Measurements from ENCODE around the gene EDDM3A. TPM values are rescaled to one million over a fixed set of nuclear protein-coding genes. Genes with fewer than 3 reads are reported as not detected.
"Not testable (repeated sequence)": the region's sequence is repeated elsewhere in the genome, so short reads cannot be mapped to it uniquely, and the experiment has no call there.

EDDM3A gene
- total RNA-seq, 1 experiment from 2014 or later = not detected

DNA sequence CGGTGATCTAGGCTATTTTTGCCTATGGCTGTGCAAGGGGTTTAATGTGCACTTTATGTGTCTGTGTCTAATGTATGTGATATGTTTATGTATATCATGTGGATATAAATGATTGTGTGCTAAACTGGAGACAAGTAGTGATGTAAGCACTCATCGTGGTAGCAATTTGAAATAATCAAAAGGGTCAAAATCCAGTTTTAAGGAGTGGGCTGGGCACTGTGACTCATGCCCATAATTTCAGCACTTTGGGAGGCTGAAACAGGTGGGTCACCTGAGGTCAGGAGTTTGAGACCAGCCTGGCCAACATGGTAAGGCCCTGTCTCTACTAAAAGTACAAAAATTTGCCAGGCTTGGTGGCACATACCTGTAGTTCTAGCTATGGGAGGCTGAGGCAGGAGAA, 2.8 kb downstream of the EDDM3A start:
- H3K27me3 ChIP-seq (replicated peaks) = no peaks in the 10 kb centered on the region
- no peaks in the 10 kb centered on the region for H3K9me3 ChIP-seq (replicated peaks)
- H3K36me3 ChIP-seq = no peaks in the 10 kb centered on the region
- H3K4me1 ChIP-seq (replicated peaks) = no peaks in the 10 kb centered on the region
- H3K4me3 ChIP-seq = no peak overlapping the region
- DNase-seq (ENCODE audit: low read depth in 1 of 2, low spot score in 2 of 2) = no peak
- no peak overlapping the region for H3K27ac ChIP-seq

DNA sequence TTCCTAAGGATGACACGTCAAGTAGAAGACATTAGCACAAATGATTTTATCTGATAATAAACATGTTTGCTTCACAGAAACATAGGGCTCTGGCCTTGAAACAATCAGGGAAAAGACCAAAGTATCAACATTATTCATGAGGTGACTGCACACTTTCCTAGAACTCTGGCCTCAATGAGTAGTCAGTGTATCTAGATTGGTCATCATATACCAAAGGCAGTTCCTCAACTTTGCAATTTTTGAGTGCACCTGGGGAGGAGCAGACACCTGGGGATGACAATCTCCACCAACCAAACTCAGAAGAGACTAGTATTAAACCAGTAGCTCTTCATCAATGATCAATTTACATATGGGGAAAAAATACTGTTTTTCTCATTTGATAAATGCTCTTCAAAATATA, 4.5 kb downstream of the EDDM3A start:
- H3K27me3 ChIP-seq (replicated peaks) = no peaks in the 10 kb centered on the region
- no peak for DNase-seq (ENCODE audit: low read depth in 1 of 2, low spot score in 2 of 2)
- H3K9me3 ChIP-seq (replicated peaks) = no peaks in the 10 kb centered on the region
- H3K36me3 ChIP-seq = no peaks in the 10 kb centered on the region
- no peaks in the 10 kb centered on the region for H3K4me1 ChIP-seq (replicated peaks)
- H3K27ac ChIP-seq = no peak overlapping the region
- H3K4me3 ChIP-seq = no peak overlapping the region

DNA sequence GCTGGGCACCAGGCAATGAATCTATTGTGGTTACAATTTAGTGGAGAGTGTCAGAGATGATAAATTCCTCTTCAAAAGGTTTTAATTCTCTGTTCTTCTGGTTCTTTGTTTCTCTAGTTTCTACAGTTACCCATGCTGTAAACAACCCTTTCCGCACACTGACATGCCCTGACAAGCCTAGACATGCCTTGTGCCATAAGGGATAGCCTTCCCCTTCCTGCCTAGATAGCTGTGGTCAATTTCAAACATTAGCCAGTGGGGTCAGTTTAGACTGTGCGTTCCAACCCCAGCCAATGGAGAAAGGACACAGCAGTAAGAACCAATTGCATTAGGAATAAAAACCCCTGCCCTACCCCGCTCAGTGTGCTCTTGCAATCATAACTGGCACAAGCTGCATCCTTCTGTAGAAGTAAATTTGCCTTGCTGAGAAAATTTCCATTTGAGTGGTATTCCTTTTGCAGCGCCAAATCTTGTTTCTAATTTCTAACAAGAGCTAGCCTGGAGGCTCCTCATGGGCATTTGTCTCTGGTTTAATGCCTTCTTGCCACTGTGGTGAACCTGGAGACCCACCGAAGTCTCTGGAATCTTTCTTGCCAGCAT, 6.4 kb downstream of the EDDM3A start:
- Histone ChIP-seq H3K27ac (no peak overlapping the region), H3K9me3 (replicated peaks) (no peaks in the 10 kb centered on the region), H3K36me3 (no peaks in the 10 kb centered on the region), H3K27me3 (replicated peaks) (no peaks in the 10 kb centered on the region), H3K4me3 (no peak overlapping the region), H3K4me1 (replicated peaks) (no peaks in the 10 kb centered on the region)
- DNase-seq (ENCODE audit: low read depth in 1 of 2, low spot score in 2 of 2) = no peak

DNA sequence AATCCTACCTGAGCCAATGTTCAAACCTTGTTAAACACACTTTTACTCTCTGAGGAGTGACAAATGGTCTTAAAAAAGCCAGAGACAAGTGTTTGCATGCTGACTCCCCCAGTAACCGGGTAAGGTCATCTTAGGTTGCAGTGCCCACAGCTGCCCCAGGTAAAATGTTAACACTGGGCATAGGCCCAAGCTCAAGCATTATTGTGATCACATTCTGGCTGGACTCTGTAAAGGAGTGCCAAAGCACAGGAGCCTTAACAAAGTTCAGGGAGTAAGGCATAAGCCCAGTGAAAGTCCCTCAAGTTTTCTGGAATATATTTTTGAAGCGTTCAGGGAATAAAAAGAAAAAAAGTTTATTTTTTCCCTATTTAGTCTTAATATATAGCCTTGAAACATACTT, 8.6 kb downstream of the EDDM3A start:
- H3K27me3 ChIP-seq (replicated peaks) = no peaks in the 10 kb centered on the region
- no peak for DNase-seq (ENCODE audit: low read depth in 1 of 2, low spot score in 2 of 2)
- H3K9me3 ChIP-seq (replicated peaks) = no peaks in the 10 kb centered on the region
- no peaks in the 10 kb centered on the region for H3K36me3 ChIP-seq
- no peak overlapping the region for H3K27ac ChIP-seq
- H3K4me3 ChIP-seq = no peak overlapping the region
- no peaks in the 10 kb centered on the region for H3K4me1 ChIP-seq (replicated peaks)

DNA sequence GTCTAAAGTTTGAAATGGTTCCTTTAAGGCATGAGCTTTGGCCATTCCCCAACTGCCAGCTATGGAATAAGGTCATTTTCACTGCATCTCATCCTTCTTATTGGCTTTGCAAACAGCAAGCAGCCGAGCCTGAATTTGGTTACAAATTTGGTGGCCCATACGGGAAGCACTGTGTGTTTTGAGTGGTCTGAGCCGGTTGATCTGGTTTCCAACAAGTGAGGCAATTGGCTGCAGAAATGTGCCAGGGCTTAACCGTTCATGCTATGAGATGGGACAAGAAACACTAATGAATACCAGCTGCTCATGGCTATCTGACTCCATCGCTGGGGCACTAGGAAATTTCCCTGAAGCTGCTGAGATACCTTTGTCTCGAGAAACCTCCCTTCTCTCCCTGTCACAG, 9.3 kb downstream of the EDDM3A start:
- H3K9me3 ChIP-seq (replicated peaks) = no peaks in the 10 kb centered on the region
- H3K4me3 ChIP-seq = no peak overlapping the region
- no peak for DNase-seq (ENCODE audit: low read depth in 1 of 2, low spot score in 2 of 2)
- no peaks in the 10 kb centered on the region for H3K36me3 ChIP-seq
- no peak overlapping the region for H3K27ac ChIP-seq
- no peaks in the 10 kb centered on the region for H3K27me3 ChIP-seq (replicated peaks)
- H3K4me1 ChIP-seq (replicated peaks) = no peaks in the 10 kb centered on the region

DNA sequence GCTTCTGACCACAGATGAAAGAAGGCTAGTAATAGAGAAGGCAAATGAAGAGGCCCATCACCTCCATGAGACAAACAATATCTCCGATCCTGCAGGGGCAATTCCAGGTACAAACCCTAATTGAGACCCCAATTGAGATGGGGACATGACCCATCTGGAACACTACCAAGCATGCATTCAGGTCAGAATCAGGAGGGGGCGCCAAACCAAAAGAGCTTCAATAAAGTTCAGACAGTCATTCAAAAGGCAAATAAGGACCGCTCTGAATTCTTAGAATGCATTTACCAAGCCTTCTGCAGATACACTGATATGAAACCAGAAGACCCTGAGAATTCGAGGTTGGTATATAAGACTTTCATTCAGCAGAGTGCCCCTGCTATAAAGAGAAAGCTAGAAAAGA, 12.3 kb downstream of the EDDM3A start:
- H3K4me1 ChIP-seq (replicated peaks) = no peaks in the 10 kb centered on the region
- H3K36me3 ChIP-seq = no peaks in the 10 kb centered on the region
- no peak for DNase-seq (ENCODE audit: low read depth in 1 of 2, low spot score in 2 of 2)
- no peaks in the 10 kb centered on the region for H3K9me3 ChIP-seq (replicated peaks)
- H3K4me3 ChIP-seq = no peak overlapping the region
- H3K27me3 ChIP-seq (replicated peaks) = no peaks in the 10 kb centered on the region
- H3K27ac ChIP-seq = no peak overlapping the region

DNA sequence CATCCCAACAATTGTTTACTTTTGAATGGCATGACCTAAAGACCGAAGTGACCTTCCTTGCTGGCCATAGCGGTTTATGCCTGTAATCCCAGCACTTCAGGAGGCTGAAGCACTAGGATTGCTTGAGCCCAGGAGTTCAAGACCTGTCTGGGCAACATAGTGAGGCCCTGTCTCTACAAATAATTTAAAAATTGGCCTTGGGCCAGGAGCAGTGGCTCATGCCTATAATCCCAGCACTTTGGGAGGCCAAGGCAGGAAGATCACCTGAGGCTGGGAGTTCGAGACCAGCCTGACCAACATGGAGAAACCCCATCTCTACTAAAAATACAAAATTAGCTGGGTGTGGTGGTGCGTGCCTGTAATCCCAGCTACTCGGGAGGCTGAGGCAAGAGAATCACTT, 13.8 kb downstream of the EDDM3A start:
- DNase-seq (ENCODE audit: low read depth in 1 of 2, low spot score in 2 of 2); H3K4me3 ChIP-seq; H3K4me1 ChIP-seq (replicated peaks); H3K27me3 ChIP-seq (replicated peaks); H3K27ac ChIP-seq; H3K9me3 ChIP-seq (replicated peaks); H3K36me3 ChIP-seq: not testable (repeated sequence)

DNA sequence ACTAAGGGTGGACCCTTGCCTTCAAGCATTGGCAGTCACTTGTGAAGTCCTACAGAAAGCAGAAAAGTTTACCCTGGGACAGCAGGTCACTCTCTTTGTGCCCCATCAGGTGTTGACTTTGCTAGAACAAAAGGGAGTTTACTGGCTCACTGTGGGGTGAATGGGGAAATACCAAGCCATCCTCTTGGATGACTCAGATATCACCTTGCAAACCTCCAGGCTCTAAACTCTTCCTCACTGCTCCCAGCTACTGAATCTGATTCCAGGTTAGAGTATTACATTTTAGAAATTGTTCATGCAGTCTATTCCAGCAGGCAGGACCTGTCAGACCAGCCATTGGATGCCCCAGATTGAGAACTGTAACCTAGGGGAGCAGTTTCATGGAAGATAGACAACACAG, 15.3 kb downstream of the EDDM3A start:
- H3K36me3 ChIP-seq = no peaks in the 10 kb centered on the region
- no peaks in the 10 kb centered on the region for H3K4me1 ChIP-seq (replicated peaks)
- H3K9me3 ChIP-seq (replicated peaks) = no peaks in the 10 kb centered on the region
- H3K27ac ChIP-seq = no peak overlapping the region
- H3K27me3 ChIP-seq (replicated peaks) = no peaks in the 10 kb centered on the region
- DNase-seq (ENCODE audit: low read depth in 1 of 2, low spot score in 2 of 2) = no peak
- no peak overlapping the region for H3K4me3 ChIP-seq

DNA sequence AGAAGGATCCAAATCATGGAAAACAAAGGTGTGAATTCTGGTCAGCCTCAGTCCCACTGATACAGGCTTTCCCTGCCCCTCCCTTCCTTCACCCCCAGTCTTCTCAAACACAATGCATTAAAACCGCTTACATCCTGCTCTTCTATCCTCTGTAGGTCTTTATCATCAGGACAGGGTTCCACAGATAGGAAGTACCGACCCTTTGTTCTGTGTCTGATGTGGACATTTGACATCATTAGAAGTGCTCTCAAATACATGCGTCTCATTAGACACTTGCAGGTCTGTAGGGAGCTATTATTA, 22.9 kb downstream of the EDDM3A start:
- Histone ChIP-seq H3K27me3 (replicated peaks) (no peaks in the 10 kb centered on the region; the same call in none of the 2 replicates), H3K27ac (no peak overlapping the region), H3K4me1 (replicated peaks) (no peaks in the 10 kb centered on the region), H3K36me3 (no peaks in the 10 kb centered on the region), H3K4me3 (no peak overlapping the region), H3K9me3 (replicated peaks) (no peaks in the 10 kb centered on the region)
- DNase-seq (ENCODE audit: low read depth in 1 of 2, low spot score in 2 of 2) = no peak

DNA sequence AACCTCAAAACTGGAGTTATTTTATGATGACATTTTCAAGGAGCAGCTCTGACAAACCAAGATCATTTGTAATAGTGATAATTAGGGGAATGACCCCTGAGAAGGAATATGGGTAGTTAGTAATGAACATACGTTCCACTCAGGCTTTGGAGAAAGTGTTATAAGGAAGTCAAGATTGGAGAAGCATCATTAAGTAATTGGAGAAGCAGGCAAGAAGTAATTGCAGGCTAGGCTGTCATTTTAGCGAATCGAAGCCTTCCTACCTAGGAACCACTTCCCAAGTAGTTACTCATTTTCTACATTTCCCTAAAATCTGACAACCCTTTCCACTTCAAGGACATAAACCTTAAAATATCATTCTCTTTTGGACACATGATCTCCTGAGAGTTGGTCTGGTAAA, 23.7 kb downstream of the EDDM3A start:
- Histone ChIP-seq H3K4me1 (replicated peaks) (no peaks in the 10 kb centered on the region), H3K36me3 (no peaks in the 10 kb centered on the region), H3K27ac (no peak overlapping the region)

DNA sequence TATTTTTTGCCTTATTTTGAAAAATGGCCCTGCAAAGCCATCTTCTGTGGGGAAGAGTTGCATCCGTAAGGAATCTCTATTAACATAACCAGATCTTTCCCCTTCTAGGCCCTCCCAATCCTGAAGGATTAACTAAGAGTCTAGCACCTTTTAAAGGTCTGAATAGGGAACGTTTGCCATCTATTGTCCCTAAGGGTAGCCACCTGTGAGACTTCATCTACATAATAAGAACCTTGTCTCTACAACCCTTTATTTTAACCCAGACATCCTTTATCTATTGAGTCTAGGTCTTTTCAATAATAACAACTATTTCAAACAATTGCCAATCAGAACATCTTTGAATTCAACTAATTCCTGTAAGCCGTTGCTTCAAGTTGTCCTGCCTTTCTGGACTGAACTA, 27.0 kb downstream of the EDDM3A start:
- no peak for DNase-seq (ENCODE audit: low read depth in 1 of 2, low spot score in 2 of 2)
- Histone ChIP-seq H3K36me3 (no peaks in the 10 kb centered on the region), H3K9me3 (replicated peaks) (no peaks in the 10 kb centered on the region), H3K27ac (no peak overlapping the region), H3K4me1 (replicated peaks) (no peaks in the 10 kb centered on the region), H3K27me3 (replicated peaks) (no peaks in the 10 kb centered on the region; the same call in 1 of the 2 replicates), H3K4me3 (no peak overlapping the region)

More for the DNA sequence above, 23.7 kb downstream of the EDDM3A start:
- H3K4me3 ChIP-seq = no peak overlapping the region
- no peak for DNase-seq (ENCODE audit: low read depth in 1 of 2, low spot score in 2 of 2)
- H3K27me3 ChIP-seq (replicated peaks) = no peaks in the 10 kb centered on the region; the same call in none of the 2 replicates
- no peaks in the 10 kb centered on the region for H3K9me3 ChIP-seq (replicated peaks)

DNA sequence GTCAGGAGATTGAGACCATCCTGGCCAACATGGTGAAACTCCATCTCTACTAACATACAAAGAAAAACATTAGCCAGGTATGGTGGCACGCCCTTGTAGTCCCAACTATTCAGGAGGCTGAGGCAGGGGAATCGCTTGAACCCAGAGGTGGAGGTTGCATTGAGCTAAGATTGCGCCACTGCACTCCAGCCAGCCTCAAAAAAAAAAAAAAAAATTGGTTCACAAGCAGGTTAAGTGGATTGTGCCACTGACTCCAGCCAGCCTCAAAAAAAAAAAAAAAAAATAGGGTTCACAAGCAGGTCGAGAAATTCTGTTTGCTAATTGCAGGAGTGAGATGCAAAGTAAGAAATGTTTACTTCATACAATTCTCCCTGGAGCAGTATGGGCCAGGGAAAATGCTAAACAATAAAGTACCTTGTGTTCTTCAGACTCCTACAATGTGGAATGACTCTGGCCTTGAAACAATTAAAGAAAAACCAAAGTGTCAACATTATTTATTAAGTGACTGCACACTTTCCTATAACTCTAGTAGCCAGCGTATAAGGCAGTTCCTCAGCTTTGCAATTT, 28.7 kb downstream of the EDDM3A start:
- no peak overlapping the region for H3K27ac ChIP-seq
- DNase-seq (ENCODE audit: low read depth in 1 of 2, low spot score in 2 of 2) = no peak
- H3K27me3 ChIP-seq (replicated peaks) = no peaks in the 10 kb centered on the region; the same call in 1 of the 2 replicates
- H3K9me3 ChIP-seq (replicated peaks) = no peaks in the 10 kb centered on the region
- H3K4me1 ChIP-seq (replicated peaks) = no peaks in the 10 kb centered on the region
- no peak overlapping the region for H3K4me3 ChIP-seq
- no peaks in the 10 kb centered on the region for H3K36me3 ChIP-seq

DNA sequence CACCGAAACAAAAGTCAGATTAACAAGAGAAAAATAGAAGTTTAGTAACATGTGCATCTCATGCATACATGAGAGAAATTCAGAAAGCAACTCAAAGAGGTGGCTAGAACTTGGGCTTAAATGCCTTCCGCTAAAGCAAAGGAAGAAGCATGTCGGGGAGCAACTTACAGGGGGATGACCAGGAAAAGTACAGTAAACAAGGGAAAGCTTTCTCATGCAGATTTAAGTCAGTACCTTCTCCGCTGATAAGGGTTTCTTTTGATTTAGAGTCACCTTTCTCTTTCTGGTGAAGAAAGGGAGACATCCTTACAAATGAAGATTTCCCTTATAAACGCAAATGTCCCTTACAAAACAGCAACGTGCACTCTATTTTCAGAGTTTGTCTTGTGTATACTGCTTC, 29.4 kb downstream of the EDDM3A start:
- no peaks in the 10 kb centered on the region for H3K9me3 ChIP-seq (replicated peaks)
- H3K27me3 ChIP-seq (replicated peaks) = no peaks in the 10 kb centered on the region; the same call in 1 of the 2 replicates
- no peak overlapping the region for H3K27ac ChIP-seq
- no peaks in the 10 kb centered on the region for H3K36me3 ChIP-seq
- H3K4me3 ChIP-seq = no peak overlapping the region
- no peaks in the 10 kb centered on the region for H3K4me1 ChIP-seq (replicated peaks)
- DNase-seq (ENCODE audit: low read depth in 1 of 2, low spot score in 2 of 2) = no peak

DNA sequence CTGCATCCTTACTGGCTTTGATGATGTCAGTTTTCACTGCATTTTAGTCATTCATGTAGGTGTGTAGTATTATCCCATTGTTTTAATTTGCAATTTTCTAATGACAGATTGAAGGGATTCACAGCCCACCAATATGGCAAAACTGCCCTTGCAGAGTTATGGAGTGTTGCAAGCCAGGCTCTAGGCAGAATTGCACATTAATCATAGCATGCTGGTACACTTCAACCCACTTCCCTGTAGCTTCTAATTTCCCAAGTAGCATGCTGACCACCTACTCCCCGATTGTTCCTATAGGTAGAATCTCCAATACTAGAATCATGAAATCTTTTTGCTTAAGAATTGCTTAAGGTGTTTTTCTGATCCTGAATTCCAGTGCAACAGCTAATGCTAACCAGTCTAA, 30.2 kb downstream of the EDDM3A start:
- Histone ChIP-seq H3K27me3 (replicated peaks) (no peaks in the 10 kb centered on the region; the same call in 1 of the 2 replicates), H3K36me3 (no peaks in the 10 kb centered on the region), H3K9me3 (replicated peaks) (no peaks in the 10 kb centered on the region), H3K4me1 (replicated peaks) (no peaks in the 10 kb centered on the region), H3K4me3 (no peak overlapping the region), H3K27ac (no peak overlapping the region)
- DNase-seq (ENCODE audit: low read depth in 1 of 2, low spot score in 2 of 2) = no peak

DNA sequence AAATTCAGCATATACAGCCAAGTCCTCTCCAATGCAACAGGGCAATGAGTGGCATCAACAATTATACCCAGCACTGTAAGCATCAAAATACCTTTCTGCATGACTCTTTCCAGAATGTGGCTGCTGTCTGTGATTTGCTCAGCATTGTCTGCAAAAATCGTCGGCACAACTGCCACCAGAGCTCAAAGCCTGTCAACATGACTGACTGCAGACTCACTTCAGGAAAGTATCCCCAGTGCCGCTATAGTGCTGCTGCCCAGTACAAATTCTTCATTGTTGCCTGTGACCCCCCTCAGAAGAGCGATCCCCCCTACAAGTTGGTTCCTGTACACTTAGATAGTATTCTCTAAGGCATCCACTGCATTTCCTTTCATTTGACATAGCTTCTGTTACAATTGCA, 36.1 kb downstream of the EDDM3A start:
- no peak overlapping the region for H3K4me3 ChIP-seq
- no peaks in the 10 kb centered on the region for H3K36me3 ChIP-seq
- no peaks in the 10 kb centered on the region for H3K4me1 ChIP-seq (replicated peaks)
- DNase-seq (ENCODE audit: low read depth in 1 of 2, low spot score in 2 of 2) = no peak
- no peak overlapping the region for H3K27ac ChIP-seq
- H3K9me3 ChIP-seq (replicated peaks) = no peaks in the 10 kb centered on the region
- no peaks in the 10 kb centered on the region for H3K27me3 ChIP-seq (replicated peaks)
